ENCODE data around the gene CREB3L2. TPM values are rescaled to one million over a fixed set of nuclear protein-coding genes. Genes with fewer than 3 reads are reported as not detected.
"Not testable (repeated sequence)": the region's sequence is repeated elsewhere in the genome, so short reads cannot be mapped to it uniquely, and the experiment has no call there.

The CREB3L2 gene
- total RNA-seq, 1 experiment from 2014 or later = 40.6 TPM

DNA sequence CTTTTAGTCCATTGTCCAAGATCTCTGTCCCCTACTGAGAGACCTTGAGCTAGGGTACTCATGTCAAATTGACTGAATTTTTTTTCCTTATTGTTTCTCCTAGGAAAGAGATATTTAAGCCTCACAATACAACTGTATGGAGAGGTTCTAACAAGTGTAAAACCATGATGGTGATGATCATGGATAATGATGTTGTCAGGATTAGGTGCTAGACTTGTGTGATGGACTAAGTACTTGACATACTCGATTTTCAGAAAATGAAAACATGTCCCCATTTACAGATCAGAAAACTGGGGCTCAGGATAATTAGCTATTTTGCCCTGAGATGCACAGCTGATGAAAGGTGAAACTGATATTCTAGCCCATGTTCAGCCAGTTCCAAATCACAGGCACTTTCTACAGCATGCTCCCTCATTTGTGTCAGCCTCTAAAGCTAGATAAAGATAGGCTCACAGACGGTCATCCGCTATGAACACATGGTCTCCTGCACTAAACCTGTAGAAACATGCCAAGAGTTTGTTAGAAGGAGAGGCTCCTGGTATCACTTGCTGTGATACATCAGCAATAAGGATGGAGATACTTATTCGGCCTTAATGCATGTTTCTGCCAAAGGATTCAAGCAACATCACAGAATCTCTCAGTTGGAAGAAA lies 67.6 kb downstream of the CREB3L2 start:
- no peak for DNase-seq (ENCODE audit: low read depth)

DNA sequence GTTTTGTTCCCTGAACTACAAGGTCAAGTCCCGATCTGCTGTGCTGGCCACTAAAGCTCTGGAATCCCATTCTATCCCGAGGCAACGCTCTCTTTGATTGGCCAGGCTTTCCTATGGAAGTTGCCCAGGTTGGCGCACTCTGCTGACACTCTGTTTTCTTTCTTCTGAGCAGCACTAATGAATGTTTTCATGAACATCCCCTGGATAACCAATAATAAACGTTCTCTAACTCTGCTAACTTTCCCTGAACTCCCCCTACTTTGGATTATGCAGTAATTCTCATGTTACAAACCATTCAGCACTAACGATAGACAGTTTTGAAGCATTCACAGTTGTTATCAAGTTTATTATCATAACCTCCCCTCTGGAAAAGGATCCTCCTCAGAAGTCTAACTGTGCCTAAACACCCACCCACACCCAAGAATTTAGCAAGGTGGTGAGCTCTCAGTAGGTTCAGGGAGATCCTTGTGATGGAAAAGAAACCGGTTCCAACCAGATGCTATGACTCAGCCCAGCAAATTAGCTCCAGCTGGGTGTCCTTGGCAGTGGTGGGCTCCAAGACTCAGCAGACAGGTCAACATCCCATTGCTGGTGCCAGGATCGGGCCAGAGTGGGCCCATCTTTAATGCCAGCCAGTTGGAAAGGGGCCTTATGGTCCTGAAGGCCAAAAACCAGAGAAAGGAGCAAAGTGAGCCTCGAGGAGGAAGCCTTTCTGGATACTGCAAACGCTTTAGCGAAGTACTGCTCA lies 68.4 kb downstream of the CREB3L2 start:
- DNase-seq (ENCODE audit: low read depth) = peak; percentile 68

DNA sequence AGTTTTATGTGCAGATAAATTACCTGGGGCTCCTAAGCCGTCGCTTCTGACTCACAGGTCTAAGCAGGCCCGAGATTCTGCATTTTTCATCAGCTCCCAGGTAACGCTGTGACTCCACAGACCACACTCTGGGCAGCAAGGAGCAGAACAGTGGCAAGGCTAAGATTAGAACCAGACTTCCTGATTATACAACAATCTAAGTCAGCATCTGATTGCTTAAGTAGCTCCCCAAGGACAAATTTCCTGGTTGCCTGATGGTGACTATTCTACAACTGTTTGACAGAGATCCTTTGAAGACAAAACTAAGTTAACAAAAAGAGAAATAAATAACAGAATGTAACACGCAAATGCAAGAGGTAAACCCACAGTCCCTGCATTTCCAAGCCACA lies 69.0 kb downstream of the CREB3L2 start:
- DNase-seq (ENCODE audit: low read depth) = peak; percentile 83

DNA sequence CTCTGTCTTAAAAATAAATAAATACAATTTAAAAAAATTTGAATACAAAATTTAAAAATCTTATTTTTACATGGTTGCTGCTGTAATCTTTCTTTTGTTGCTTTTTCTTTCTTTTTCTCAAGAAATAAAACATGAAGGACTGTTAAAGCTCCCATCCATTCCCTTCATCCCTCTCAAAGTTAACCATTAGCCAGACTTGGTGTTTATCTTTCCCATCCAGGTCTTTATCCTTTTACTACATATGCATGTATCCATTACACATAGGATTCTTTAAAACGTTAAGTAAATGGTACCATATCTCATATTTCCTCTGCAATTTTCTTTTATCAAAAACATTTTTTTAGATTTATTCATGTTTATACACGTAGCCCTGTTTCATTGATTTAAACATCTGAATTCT lies 70.1 kb downstream of the CREB3L2 start:
- no peak for DNase-seq (ENCODE audit: low read depth)

DNA sequence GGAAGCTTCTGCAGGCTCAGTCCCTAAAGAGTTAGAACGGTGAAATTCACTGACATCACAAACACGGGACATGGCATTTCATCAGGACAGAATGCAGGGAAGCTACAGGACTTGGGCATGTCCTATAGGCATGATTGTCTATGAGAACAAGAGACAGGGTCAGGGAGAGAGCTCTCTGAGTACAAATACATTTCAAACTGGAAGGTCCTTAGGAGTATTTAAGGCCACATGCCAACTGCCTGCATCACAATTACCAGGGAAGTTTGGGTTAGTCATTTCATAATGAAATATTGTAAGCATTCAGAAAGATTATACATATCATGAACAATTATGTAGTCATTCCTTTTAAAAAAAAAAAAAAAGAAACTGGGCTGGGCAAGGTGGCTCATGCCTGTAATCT lies 71.3 kb downstream of the CREB3L2 start:
- DNase-seq (ENCODE audit: low read depth) = peak; percentile 95

DNA sequence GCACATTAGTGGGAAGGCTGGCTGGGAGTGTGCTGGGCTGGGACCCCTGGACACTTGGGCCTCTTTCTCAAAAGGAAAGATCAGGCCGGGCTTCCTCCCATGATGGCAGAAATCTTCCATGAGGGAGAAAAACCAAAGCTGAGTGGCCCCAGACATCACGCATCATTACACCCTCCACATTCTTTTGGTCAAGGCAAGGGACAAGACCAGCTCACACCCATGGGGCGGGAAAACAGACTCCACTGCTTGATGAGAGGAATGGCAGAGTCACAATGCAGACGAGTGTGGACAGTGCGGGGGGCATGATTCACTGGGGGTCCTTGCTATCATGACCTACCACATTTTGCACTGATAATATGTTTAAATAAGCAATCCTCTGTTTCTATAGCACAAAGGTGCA lies 73.3 kb downstream of the CREB3L2 start:
- DNase-seq (ENCODE audit: low read depth) = no peak

DNA sequence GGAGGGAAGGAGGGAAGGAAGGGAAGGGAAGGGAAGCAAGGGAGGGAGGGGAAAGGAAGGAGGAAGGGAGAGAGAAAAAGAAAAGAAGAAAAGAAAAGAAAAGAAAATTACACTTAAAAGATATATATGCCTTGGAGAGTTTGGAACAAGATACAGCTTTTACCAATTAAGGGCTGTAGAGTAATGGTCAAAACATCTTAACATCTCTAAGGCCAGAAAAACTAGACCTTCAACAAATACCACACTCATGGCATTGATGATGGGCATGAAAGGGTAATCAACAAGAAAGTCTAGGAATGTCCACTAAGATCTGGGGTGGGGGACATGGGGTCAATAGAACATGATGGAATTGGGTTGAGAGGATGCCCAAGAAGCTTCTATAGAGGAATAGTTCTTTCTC lies 74.5 kb downstream of the CREB3L2 start:
- DNase-seq (ENCODE audit: low read depth) = no peak

DNA sequence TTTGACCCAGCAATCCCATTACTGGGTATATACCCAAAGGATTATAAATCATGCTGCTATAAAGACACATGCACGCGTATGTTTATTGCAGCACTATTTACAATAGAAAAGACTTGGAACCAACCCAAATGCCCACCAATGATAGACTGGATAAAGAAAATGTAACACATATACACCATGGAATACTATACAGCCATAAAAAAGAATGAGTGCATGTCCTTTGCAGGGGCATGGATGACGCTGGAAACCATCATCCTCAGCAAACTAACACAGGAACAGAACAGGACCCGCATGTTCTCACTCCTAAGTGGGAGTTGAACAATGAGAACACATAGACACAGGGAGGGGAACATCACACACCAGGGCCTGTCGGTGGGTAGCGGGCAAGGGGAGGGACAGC lies 75.7 kb downstream of the CREB3L2 start:
- DNase-seq (ENCODE audit: low read depth) = not testable (repeated sequence)

DNA sequence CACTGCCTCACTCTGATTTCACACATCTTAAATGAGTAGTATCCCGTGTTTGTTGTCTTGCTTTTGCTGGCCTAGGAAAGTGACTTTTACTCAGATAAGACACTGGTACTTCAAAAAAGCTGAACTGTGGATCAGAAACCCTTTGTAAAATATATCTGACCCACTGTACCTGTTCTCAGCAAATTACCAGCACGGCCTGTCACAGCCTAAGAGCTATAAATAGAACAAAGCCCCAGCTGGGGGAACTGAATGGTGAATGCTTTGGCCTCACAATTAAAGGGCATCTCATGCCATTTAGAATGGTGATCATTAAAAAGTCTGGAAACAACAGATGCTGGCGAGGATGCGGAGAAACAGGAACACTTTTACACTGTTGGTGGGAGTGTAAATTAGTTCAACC lies 76.1 kb downstream of the CREB3L2 start:
- no peak for DNase-seq (ENCODE audit: low read depth)

DNA sequence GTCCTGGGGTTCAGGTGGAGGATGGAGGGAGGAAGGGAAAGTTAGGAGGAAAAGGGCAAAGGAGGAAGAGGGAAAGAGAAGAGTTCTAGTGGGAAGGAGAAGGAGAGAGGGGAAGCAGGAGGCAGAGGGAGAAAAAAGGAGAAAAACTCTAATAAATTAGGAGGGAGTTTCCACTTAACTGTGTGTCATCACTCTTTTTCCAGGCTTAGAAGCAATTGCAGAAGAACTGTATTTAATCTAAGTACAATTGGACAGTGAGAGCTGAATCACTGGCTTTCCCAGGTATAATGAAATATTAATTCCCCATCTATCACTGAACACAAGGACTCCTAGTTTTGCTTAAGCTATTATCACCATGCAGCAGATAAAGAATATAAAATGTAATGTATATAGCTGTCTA lies 76.8 kb downstream of the CREB3L2 start:
- no peak for DNase-seq (ENCODE audit: low read depth)

DNA sequence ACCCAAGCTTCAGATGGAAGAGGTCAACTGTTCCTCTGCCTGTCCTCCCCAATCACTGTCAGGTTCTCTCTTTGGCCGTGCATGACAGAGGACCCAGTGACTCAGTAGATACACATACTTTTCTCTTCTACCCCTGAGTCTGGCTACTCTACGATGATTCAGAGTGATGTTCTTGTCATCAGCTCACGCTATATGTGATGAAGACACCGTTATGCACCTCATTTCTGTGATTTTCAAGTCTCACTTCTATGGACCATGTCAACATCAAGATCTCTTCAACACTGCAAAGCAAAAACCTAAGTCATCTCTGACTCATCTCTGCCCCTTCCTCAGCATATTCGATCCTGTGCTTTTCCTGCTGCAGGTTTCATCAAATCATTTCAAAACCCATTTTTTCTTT lies 78.5 kb downstream of the CREB3L2 start:
- peak; percentile 99 for DNase-seq (ENCODE audit: low read depth)

DNA sequence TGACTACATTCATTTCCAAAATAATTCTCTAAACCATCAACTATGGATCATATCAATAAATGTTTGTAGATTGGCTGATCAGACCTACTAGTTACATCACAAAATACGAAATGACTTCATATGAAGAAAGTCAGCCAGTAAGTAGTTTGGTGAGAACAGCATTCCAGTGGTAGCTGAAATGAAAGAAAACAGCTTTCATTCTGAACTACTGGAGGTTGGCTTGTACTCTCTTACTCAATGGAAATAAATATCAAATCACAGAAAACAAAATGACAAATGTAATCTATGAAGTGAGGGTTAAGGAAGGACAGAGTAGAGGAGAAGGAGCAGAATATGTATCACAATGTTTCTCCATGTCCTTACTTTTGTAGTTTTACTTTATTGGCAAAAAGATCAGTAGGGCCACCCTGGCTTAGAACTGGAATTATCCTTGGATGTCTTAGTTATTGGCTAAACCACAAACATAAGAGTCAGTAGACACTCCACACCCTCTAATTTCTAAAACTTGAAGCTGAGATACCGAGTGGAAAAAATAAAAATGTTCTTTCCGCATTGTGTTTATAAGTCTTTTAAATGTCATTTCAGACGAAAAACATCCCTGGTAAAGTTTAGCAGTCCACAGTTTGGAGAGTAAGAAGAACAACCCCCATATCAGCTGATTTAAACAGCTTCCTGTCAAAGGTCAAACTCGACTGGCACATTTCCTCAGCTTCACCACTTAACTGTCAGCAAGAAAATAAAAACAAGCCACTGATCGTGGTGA lies 81.1 kb downstream of the CREB3L2 start:
- DNase-seq (ENCODE audit: low read depth) = no peak

DNA sequence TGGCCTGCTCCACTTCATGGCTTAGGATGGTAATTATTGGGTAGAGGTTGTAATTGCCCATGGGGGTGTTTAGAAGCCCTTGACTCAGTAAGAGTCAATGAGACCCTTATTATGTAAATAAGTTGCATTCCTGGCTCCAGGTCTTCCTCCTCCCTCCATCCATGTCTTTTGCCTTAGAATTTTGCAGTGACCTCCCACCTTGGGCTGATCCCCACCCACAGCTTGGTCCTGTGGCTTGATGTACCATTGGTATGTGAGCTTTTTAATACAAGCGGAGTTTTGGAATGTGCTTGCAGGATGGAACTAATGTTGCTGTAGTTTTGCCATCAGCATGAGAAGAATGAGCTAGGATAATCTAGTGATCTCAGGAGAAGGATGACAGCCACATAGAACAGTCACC lies 81.9 kb downstream of the CREB3L2 start:
- DNase-seq (ENCODE audit: low read depth) = no peak

DNA sequence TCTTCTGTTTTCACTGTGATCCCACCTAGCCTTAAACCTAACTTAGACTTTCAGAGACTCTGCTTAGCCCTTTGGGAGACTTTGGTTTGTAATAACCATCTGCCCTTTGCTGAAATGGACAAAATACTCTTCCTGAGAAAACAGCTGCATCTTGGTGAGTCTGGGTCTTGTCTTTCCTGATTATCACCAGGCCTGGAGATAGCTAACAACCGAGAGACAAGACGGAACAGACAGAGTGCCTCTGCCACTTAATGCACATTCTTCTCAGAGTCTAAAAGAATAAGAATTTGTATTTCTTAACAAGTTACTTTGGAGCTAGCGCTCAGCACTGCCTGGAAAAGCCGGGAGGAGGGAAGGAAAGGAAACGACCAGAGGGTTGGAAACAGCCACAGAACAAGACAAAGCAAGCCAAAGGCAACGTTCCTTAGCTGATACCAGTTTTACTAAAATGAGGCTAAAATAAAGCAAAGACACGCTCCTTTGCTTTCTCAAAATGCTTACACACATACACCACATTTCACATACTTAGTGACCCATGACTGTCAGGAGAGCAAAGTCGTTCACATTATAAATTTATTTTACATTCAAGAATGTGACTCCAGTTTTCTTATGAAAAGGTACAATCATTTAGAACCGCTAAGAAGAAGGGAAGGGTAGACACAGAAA lies 84.8 kb downstream of the CREB3L2 start:
- no peak for DNase-seq (ENCODE audit: low read depth)

DNA sequence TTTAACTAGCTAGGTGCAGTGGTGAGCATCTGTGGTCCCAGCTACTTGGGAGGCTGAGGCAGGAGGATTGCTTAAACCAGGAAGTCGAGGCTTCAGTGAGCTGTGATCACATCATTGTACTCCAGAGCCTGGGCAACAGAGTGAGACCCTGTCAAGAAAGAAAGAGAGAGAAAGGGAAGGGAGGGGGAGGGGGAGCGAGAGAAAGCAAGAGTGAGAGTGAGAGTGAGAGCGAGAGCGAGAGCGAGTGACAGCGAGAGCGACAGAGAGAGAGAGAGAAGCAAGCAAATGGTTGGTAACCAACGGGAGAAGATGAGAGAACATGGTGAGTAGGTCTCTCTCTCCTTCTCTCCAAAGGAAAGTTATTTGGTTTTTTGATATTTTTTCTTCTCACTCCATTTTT lies 85.3 kb downstream of the CREB3L2 start:
- DNase-seq (ENCODE audit: low read depth) = no peak

DNA sequence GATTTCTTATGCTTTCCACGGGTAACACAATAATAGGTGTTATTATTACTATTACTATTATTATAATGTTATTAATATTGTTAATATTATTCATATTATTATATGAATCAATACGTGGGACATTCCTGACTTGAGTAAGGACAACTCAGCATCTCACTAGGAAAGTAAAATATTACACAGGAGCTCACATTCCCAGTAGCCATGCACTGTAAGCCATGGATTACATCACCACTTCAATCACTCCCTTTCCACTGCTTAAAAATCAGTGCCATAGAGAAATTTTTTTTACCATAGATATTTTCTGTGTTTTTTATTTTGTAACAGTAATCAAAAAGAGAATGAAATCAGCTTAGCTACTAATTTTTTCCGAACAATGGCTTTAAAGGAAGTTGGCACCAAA lies 86.6 kb downstream of the CREB3L2 start:
- DNase-seq (ENCODE audit: low read depth) = no peak

DNA sequence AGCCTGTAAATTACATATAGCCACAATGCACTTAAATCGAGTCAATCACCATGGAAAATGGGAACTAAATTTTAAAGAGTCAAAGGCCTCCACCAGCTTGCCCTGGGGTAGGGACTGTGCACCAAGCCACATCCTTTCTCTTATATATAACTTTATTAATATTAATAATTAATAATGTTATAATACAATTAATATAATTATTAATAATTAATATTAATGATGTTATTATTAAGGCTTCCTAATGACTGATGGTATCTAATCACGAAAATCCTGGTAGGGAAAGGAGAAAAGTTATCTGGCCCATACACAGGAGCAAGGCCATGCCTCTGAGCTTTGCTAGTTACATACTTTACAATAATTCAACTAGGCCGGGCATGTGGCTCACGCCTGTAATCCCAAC lies 87.9 kb downstream of the CREB3L2 start:
- no peak for DNase-seq (ENCODE audit: low read depth)

DNA sequence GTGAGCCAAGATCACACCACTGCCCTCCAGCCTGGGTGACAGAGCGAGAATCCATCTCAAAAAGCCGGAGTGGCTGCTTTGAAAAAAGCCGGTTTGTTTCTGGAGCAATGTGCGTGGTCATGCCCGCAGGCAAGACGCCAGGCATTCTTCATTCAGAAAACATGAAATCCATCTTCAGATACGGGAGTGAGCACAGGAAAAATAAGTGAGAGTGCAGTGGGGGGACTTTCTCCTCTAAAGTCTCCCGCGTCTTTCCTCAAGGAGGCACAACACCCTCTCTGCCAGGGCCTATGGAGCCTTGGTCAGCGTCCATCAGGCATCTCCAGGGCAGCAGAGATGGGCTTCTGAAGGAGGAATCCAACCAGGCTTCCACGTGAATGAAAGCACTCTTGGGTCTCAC lies 92.8 kb downstream of the CREB3L2 start:
- no peak for DNase-seq (ENCODE audit: low read depth)

DNA sequence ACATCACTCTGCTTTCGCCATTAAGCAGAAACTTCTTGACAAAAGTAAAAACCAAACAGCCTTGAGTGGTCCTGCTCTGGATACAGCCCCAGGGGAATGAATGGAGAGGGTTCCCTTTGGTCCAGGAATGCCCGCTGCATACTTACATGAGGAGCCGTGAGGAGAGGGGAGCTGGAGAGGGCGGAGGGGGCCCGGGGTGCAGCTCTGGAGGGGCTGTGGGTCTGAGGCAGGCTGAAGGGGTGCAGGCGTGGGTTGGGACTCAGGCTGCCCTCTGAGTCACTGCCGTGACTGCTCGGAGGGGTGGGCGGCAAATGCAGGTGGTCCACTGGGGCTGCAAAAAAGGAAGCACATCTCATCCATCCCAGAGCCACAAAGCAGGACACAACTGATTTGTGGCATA lies 93.8 kb downstream of the CREB3L2 start:
- DNase-seq (ENCODE audit: low read depth) = no peak

DNA sequence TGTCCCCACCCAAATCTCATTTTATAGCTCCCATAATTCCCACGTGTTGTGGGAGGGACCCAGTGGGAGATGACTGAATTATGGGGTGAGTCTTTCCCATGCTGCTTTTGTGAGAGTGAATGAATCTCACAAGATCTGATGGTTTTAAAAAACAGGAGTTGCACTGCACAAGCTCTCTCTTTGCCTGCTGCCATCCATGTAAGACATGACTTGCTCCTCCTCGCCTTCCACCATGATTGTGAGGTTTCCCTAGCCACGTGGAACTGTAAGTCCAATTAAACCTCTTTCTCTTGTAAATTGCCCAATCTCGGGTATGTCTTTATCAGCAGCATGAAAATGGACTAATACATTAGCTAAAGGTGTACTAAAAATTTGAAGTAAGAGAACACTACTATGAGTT lies 95.2 kb downstream of the CREB3L2 start:
- DNase-seq (ENCODE audit: low read depth) = not testable (repeated sequence)

DNA sequence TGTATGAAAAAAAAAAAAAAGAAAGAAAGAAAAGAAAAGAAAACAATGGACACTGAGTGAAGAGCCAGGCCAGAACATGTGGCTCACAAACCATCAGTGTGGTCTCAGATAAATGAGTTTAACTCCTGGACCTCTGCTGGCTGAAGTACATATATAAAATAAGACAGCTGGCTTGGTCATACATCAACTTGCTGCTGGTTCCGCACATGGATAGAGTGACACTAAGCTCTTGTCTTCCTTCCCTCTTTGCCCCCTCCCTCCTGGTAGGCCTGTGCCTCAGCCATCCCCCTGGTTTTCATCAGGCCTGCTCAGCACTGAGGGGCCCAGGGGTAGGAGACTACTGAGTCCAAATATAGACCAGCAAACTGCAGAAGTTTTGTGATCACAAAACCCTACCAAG lies 97.1 kb downstream of the CREB3L2 start:
- DNase-seq (ENCODE audit: low read depth) = peak; percentile 73
